NT2/D1 (cell line): ENCODE results near the gene P2RX2.

Experiments used
- YY1 ChIP-seq: IDR thresholded peaks from 2 replicates; pipeline ENCODE4 v1.6.1; 2011; ENCODE audit not compliant: insufficient read length, insufficient read depth
- ZNF274 ChIP-seq: IDR thresholded peaks from 2 replicates; pipeline ENCODE4 v1.6.1; 2011; ENCODE audit warnings: mild to moderate bottlenecking, low read depth, low read length

DNA sequence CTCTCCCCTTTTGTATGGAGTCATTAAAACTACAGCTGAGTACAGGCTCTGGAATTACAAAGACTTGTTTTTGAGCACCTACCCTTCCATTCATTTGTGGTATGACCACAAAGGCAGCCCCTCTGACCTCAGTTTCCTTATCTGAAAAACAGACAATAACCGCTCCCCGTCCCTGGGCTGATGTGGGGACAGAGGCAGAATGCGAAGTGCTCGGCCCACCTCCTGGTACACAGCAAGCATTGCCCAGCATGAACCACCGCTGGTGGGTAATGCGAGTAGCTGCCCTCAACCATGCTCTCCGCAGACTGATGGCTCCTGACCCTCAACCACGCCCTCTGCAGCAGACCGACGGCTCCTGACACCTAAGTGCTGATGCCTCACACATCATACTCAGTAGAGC lies 22.4 kb downstream of the P2RX2 start:
- TF ChIP-seq ZNF274 (no peak), YY1 (no peak)
